Small intestine (tissue), 7 donors: Measurements from ENCODE around the gene RIPOR3. TPM values are rescaled to one million over a fixed set of nuclear protein-coding genes. Genes with fewer than 3 reads are reported as not detected.
A peak's percentile ranks its signal among the peaks of the same experiment; 100 is the strongest.

Source experiments
- DNase-seq, 2 donors: peaks; one replicate each; pipeline versions ENCODE4 v3.0.0 to v3.0.0-alpha.2; 2013
- FAIRE-seq: peaks from 2 replicates; lab custom pipeline; 2012; peaks lifted over from hg19 to GRCh38; lab: Jason Lieb, UNC
- H3K27ac ChIP-seq, 3 donors: one replicate each; pipeline ENCODE4 v1.5.1; 2013; ENCODE audit warnings: low read length in 2 of 3, mild to moderate bottlenecking in 2 of 3, control low read depth in 1 of 3, inconsistent platforms in 1 of 3, low read depth in 1 of 3, moderate library complexity in 1 of 3
- H3K27me3 ChIP-seq, 3 donors: one replicate each; pipeline ENCODE4 v1.6.1; 2013; ENCODE audit warnings: low read length in 3 of 3, inconsistent platforms in 1 of 3; ENCODE audit not compliant: control insufficient read depth in 3 of 3, insufficient read depth in 3 of 3
- H3K36me3 ChIP-seq, 3 donors: one replicate each; pipeline ENCODE4 v1.6.1; 2013; ENCODE audit warnings: low read length in 3 of 3, inconsistent platforms in 1 of 3, low read depth in 1 of 3, mild to moderate bottlenecking in 1 of 3, moderate library complexity in 1 of 3; ENCODE audit not compliant: control insufficient read depth in 3 of 3, insufficient read depth in 2 of 3
- H3K4me1 ChIP-seq, 3 donors: one replicate each; pipeline ENCODE4 v1.6.1; 2013; ENCODE audit warnings: low read length in 2 of 3, inconsistent platforms in 1 of 3, low read depth in 1 of 3, mild to moderate bottlenecking in 1 of 3, moderate library complexity in 1 of 3; ENCODE audit not compliant: control insufficient read depth in 3 of 3, insufficient read depth in 2 of 3
- H3K4me3 ChIP-seq, 3 donors: one replicate each; pipeline ENCODE4 v1.5.1; 2013; ENCODE audit warnings: low read length in 3 of 3, control low read depth in 1 of 3, inconsistent platforms in 1 of 3, low read depth in 1 of 3, mild to moderate bottlenecking in 1 of 3, moderate library complexity in 1 of 3
- H3K9me3 ChIP-seq, 2 donors: one replicate each; pipeline ENCODE4 v1.6.1; 2013; ENCODE audit warnings: low read depth in 1 of 2, low read length in 1 of 2; ENCODE audit not compliant: control insufficient read depth in 2 of 2, insufficient read depth in 1 of 2
- WGBS, 3 donors: extraction: QIAGEN DNeasy Blood & Tissue Kit; methylation state at CpG; one replicate each; pipeline ENCODE4 v1.1.7; 2013; 5-methylcytosine and 5-hydroxymethylcytosine counted together
- polyA plus RNA-seq, 4 donors: library from polyadenylated mRNA; stranded (reverse) in 3 of 4; unstranded in 1 of 4; fragments of 200-250 nt in 3 of 4; fragments of 120-200 nt in 1 of 4; gene quantifications; one replicate each; pipeline versions ENCODE4 v1.2.1 to v1.2.3, GENCODE V29; 2013
- donor health status: healthy with polysubstance abuse.
- donor health status: control.
- donor health status: control.
- donor health status: Bipolar disorder and iron deficiency.
- donor health status: healthy.

The RIPOR3 gene
- polyA plus RNA-seq, 4 donors = 0.22 to 10.9 (median 3.2) TPM

GRCh38 chr20:50731055-50731929, 40.0 kb upstream of the RIPOR3 start, which contains the start of gene PARD6B:
Gene PARD6B (plus strand): TSS chr20:50731580. CDS start chr20:50731787, 207 bp downstream.
- Histone ChIP-seq H3K4me1 (peaks cover 0 to 51% (median 2%) of the 10 kb centered on the region in 3 donors), H3K36me3 (peaks cover 0 to 8% (median 3%) of the 10 kb centered on the region in 3 donors), H3K9me3 (no peaks in the 10 kb centered on the region), H3K4me3 (peak within 1 kb of the TSS; percentile 70 to 90 (median 84)), H3K27me3 (no peaks in the 10 kb centered on the region), H3K27ac (peak within 1 kb of the TSS; percentile 90 to 96 (median 93))
- DNase-seq (peak; percentile 100), FAIRE-seq (no peak)
- WGBS, 3 donors = 0 to 1% (median 0%) methylated on average over 63 to 114 of the region's 114 CpGs

- peaks cover 0 to 8% (median 3%) of the 10 kb centered on the region in 3 donors for H3K36me3 ChIP-seq
- H3K4me3 ChIP-seq = peak overlapping the region; percentile 54 to 70 (median 55)
- H3K9me3 ChIP-seq = no peaks in the 10 kb centered on the region
- H3K27me3 ChIP-seq = no peaks in the 10 kb centered on the region
- DNase-seq (no peak), FAIRE-seq (no peak)
- peak overlapping the region; percentile 90 to 93 (median 93) for H3K27ac ChIP-seq
- 0 to 1% (median 0%) methylated on average over 19 to 35 of the region's 35 CpGs for WGBS, 3 donors
- H3K4me1 ChIP-seq = peaks cover 0 to 51% (median 2%) of the 10 kb centered on the region in 3 donors
Observed at GRCh38 chr20:50730765-50731054, 39.4 kb upstream of the RIPOR3 start.

GRCh38 chr20:50729901-50730764, 38.8 kb upstream of the RIPOR3 start:
- H3K36me3 ChIP-seq = peaks cover 0 to 8% (median 3%) of the 10 kb centered on the region in 3 donors
- WGBS, 3 donors = 23 to 36% (median 31%) methylated on average over 20 to 21 of the region's 21 CpGs
- H3K4me3 ChIP-seq = peak overlapping the region; percentile 54 to 70 (median 55)
- no peaks in the 10 kb centered on the region for H3K9me3 ChIP-seq
- DNase-seq (peak; percentile 30 to 60), FAIRE-seq (no peak)
- no peaks in the 10 kb centered on the region for H3K27me3 ChIP-seq
- peaks cover 0 to 47% (median 2%) of the 10 kb centered on the region in 3 donors for H3K4me1 ChIP-seq
- peak overlapping the region; percentile 90 to 93 (median 93) for H3K27ac ChIP-seq

GRCh38 chr20:50728981-50729874, 37.9 kb upstream of the RIPOR3 start:
- FAIRE-seq (no peak), DNase-seq (peak; percentile 90 to 95)
- 12 to 61% (median 41%) methylated on average over 11 of the region's 11 CpGs for WGBS, 3 donors
- Histone ChIP-seq H3K9me3 (no peaks in the 10 kb centered on the region), H3K27me3 (no peaks in the 10 kb centered on the region), H3K4me1 (peaks cover 0 to 52% (median 2%) of the 10 kb centered on the region in 3 donors), H3K36me3 (peaks cover 0 to under 1% (median 0%) of the 10 kb centered on the region in 3 donors), H3K4me3 (no peak overlapping the region), H3K27ac (peak overlapping the region; percentile 90 to 93 (median 93))

- H3K4me3 ChIP-seq = no peak overlapping the region
- H3K9me3 ChIP-seq = no peaks in the 10 kb centered on the region
- no peaks in the 10 kb centered on the region for H3K36me3 ChIP-seq
- no peaks in the 10 kb centered on the region for H3K27me3 ChIP-seq
- H3K4me1 ChIP-seq = peaks cover 0 to 51% (median 2%) of the 10 kb centered on the region in 3 donors
- WGBS, 3 donors = 50 to 72% (median 70%) methylated on average over 4 of the region's 4 CpGs
- FAIRE-seq (no peak), DNase-seq (no peak)
- H3K27ac ChIP-seq = peak overlapping the region; percentile 90 to 93 (median 93)
Observed at GRCh38 chr20:50728486-50728980, 37.2 kb upstream of the RIPOR3 start.

GRCh38 chr20:50727792-50728485, 36.6 kb upstream of the RIPOR3 start:
- no peaks in the 10 kb centered on the region for H3K27me3 ChIP-seq
- no peaks in the 10 kb centered on the region for H3K9me3 ChIP-seq
- 41 to 58% (median 41%) methylated on average over 8 of the region's 8 CpGs for WGBS, 3 donors
- peak overlapping the region; percentile 90 to 93 (median 93) for H3K27ac ChIP-seq
- DNase-seq = peak; percentile 28 to 71
- H3K4me3 ChIP-seq = peak overlapping the region in 1 of 3 donors; percentile 17
- no peaks in the 10 kb centered on the region for H3K36me3 ChIP-seq
- H3K4me1 ChIP-seq = peaks cover 0 to 51% (median 2%) of the 10 kb centered on the region in 3 donors
- no peak for FAIRE-seq
